ENCODE measurements around the gene ARSI. TPM values are rescaled to one million over a fixed set of nuclear protein-coding genes. Genes with fewer than 3 reads are reported as not detected.

Gene ARSI
- total RNA-seq, 5 donors from 2014 or later (not counting 1 experiment from before 2014, with no cell fraction given), result 0.09 TPM; not detected in 4

GRCh38 chr5:150266871-150267291 lies 35.8 kb downstream of the ARSI start:
- H3K27ac Mint-ChIP-seq, result no peak overlapping the region
- no peak overlapping the region for H3K4me3 ChIP-seq (ENCODE audit: control insufficient read depth in 1 of 2, extremely low read depth in 1 of 2, low read length in 1 of 2)
- no peak for ATAC-seq (replicated peaks in 1 of 4)

GRCh38 chr5:150265870-150266383 lies 36.8 kb downstream of the ARSI start:
- Histone ChIP-seq H3K4me3 (ENCODE audit: control insufficient read depth in 1 of 2, extremely low read depth in 1 of 2, low read length in 1 of 2) (no peak overlapping the region), H3K27me3 (replicated peaks in 1 of 2; ENCODE audit: control insufficient read depth in 2 of 2, extremely low read depth in 1 of 2, insufficient read depth in 2 of 2, low read length in 1 of 2) (peaks cover 0 to 14% of the 10 kb centered on the region in 2 experiments), H3K4me1 (ENCODE audit: control insufficient read depth in 1 of 2, extremely low read depth in 1 of 2, insufficient read depth in 2 of 2, low read length in 2 of 2) (no peaks in the 10 kb centered on the region), H3K9me3 (no peaks in the 10 kb centered on the region), H3K36me3 (ENCODE audit: control insufficient read depth in 2 of 2, extremely low read depth in 1 of 2, insufficient read depth in 1 of 2, low read length in 1 of 2) (no peaks in the 10 kb centered on the region), H3K27ac (ENCODE audit: low read length) (no peak overlapping the region)
- H3K4me3 Mint-ChIP-seq, result no peak overlapping the region
- POLR2A ChIA-PET, result no interaction called here
- H3K36me3 Mint-ChIP-seq, result no peaks in the 10 kb centered on the region
- peaks cover 0 to 9% of the 10 kb centered on the region in 2 donors for H3K27me3 Mint-ChIP-seq
- ATAC-seq (replicated peaks in 1 of 4), result no peak
- CTCF ChIA-PET, result no interaction called here
- H3K4me1 Mint-ChIP-seq, result no peaks in the 10 kb centered on the region
- no peak overlapping the region for H3K27ac Mint-ChIP-seq
- no peak for DNase-seq
- WGBS (ENCODE audit: insufficient coverage), result 56% methylated on average over 1 of the region's 6 CpGs
- no peaks in the 10 kb centered on the region for H3K9me3 Mint-ChIP-seq

More at GRCh38 chr5:150266871-150267291, 35.8 kb downstream of the ARSI start:
- Mint-ChIP-seq H3K4me3 (no peak overlapping the region), H3K27me3 (peaks cover 0 to 9% of the 10 kb centered on the region in 2 donors), H3K9me3 (no peaks in the 10 kb centered on the region), H3K4me1 (no peaks in the 10 kb centered on the region), H3K36me3 (no peaks in the 10 kb centered on the region)
- DNase-seq, result no peak
- no CpG with 5 or more reads among the region's 4 CpGs for WGBS (ENCODE audit: insufficient coverage)
- ChIA-PET POLR2A (interaction anchor here in 1 of 2 donors (0.6 kb wide), 1 partner anchor 139 kb away, joined by 4 read pairs; no protein-coding TSS in a partner anchor), CTCF (no interaction called here)
- Histone ChIP-seq H3K9me3 (no peaks in the 10 kb centered on the region), H3K36me3 (ENCODE audit: control insufficient read depth in 2 of 2, extremely low read depth in 1 of 2, insufficient read depth in 1 of 2, low read length in 1 of 2) (no peaks in the 10 kb centered on the region), H3K4me1 (ENCODE audit: control insufficient read depth in 1 of 2, extremely low read depth in 1 of 2, insufficient read depth in 2 of 2, low read length in 2 of 2) (no peaks in the 10 kb centered on the region), H3K27ac (ENCODE audit: low read length) (no peak overlapping the region), H3K27me3 (replicated peaks in 1 of 2; ENCODE audit: control insufficient read depth in 2 of 2, extremely low read depth in 1 of 2, insufficient read depth in 2 of 2, low read length in 1 of 2) (peaks cover 0 to 16% of the 10 kb centered on the region in 2 experiments)

GRCh38 chr5:150264667-150265603 lies 37.8 kb downstream of the ARSI start:
- Histone ChIP-seq H3K4me3 (ENCODE audit: control insufficient read depth in 1 of 2, extremely low read depth in 1 of 2, low read length in 1 of 2) (no peak overlapping the region), H3K4me1 (ENCODE audit: control insufficient read depth in 1 of 2, extremely low read depth in 1 of 2, insufficient read depth in 2 of 2, low read length in 2 of 2) (no peaks in the 10 kb centered on the region), H3K27me3 (replicated peaks in 1 of 2; ENCODE audit: control insufficient read depth in 2 of 2, extremely low read depth in 1 of 2, insufficient read depth in 2 of 2, low read length in 1 of 2) (peaks cover 0 to 14% of the 10 kb centered on the region in 2 experiments), H3K9me3 (no peaks in the 10 kb centered on the region), H3K36me3 (ENCODE audit: control insufficient read depth in 2 of 2, extremely low read depth in 1 of 2, insufficient read depth in 1 of 2, low read length in 1 of 2) (no peaks in the 10 kb centered on the region), H3K27ac (ENCODE audit: low read length) (no peak overlapping the region)
- peaks cover 0 to 8% of the 10 kb centered on the region in 2 donors for H3K27me3 Mint-ChIP-seq
- ATAC-seq (replicated peaks in 1 of 4), result no peak
- ChIA-PET POLR2A (no interaction called here), CTCF (no interaction called here)
- DNase-seq, result no peak
- 85% methylated on average over 13 of the region's 23 CpGs for WGBS (ENCODE audit: insufficient coverage)
- no peak overlapping the region for H3K27ac Mint-ChIP-seq
- no peaks in the 10 kb centered on the region for H3K4me1 Mint-ChIP-seq
- no peak overlapping the region for H3K4me3 Mint-ChIP-seq
- no peaks in the 10 kb centered on the region for H3K9me3 Mint-ChIP-seq
- H3K36me3 Mint-ChIP-seq, result no peaks in the 10 kb centered on the region

GRCh38 chr5:150263801-150264621 lies 38.7 kb downstream of the ARSI start:
- ATAC-seq (replicated peaks in 1 of 4), result no peak
- Histone ChIP-seq H3K27me3 (replicated peaks in 1 of 2; ENCODE audit: control insufficient read depth in 2 of 2, extremely low read depth in 1 of 2, insufficient read depth in 2 of 2, low read length in 1 of 2) (peaks cover 0 to 9% of the 10 kb centered on the region in 2 experiments), H3K36me3 (ENCODE audit: control insufficient read depth in 2 of 2, extremely low read depth in 1 of 2, insufficient read depth in 1 of 2, low read length in 1 of 2) (no peaks in the 10 kb centered on the region), H3K4me1 (ENCODE audit: control insufficient read depth in 1 of 2, extremely low read depth in 1 of 2, insufficient read depth in 2 of 2, low read length in 2 of 2) (no peaks in the 10 kb centered on the region), H3K4me3 (ENCODE audit: control insufficient read depth in 1 of 2, extremely low read depth in 1 of 2, low read length in 1 of 2) (no peak overlapping the region), H3K9me3 (no peaks in the 10 kb centered on the region), H3K27ac (ENCODE audit: low read length) (no peak overlapping the region)
- Mint-ChIP-seq H3K9me3 (no peaks in the 10 kb centered on the region), H3K4me3 (no peak overlapping the region), H3K4me1 (no peaks in the 10 kb centered on the region), H3K36me3 (no peaks in the 10 kb centered on the region), H3K27me3 (peaks cover 0 to 8% of the 10 kb centered on the region in 2 donors), H3K27ac (no peak overlapping the region)
- DNase-seq, result no peak
- ChIA-PET CTCF (no interaction called here), POLR2A (no interaction called here)
- WGBS (ENCODE audit: insufficient coverage), result 34% methylated on average over 4 of the region's 11 CpGs

- ATAC-seq (replicated peaks in 1 of 4), result no peak
- Mint-ChIP-seq H3K9me3 (no peaks in the 10 kb centered on the region), H3K4me3 (no peak overlapping the region), H3K27me3 (peaks cover 0 to 8% of the 10 kb centered on the region in 2 donors), H3K36me3 (no peaks in the 10 kb centered on the region), H3K4me1 (no peaks in the 10 kb centered on the region), H3K27ac (no peak overlapping the region)
- 74% methylated on average over 2 of the region's 5 CpGs for WGBS (ENCODE audit: insufficient coverage)
- Histone ChIP-seq H3K4me1 (ENCODE audit: control insufficient read depth in 1 of 2, extremely low read depth in 1 of 2, insufficient read depth in 2 of 2, low read length in 2 of 2) (no peaks in the 10 kb centered on the region), H3K9me3 (no peaks in the 10 kb centered on the region), H3K27me3 (replicated peaks in 1 of 2; ENCODE audit: control insufficient read depth in 2 of 2, extremely low read depth in 1 of 2, insufficient read depth in 2 of 2, low read length in 1 of 2) (peaks cover 0 to 9% of the 10 kb centered on the region in 2 experiments), H3K27ac (ENCODE audit: low read length) (no peak overlapping the region), H3K36me3 (ENCODE audit: control insufficient read depth in 2 of 2, extremely low read depth in 1 of 2, insufficient read depth in 1 of 2, low read length in 1 of 2) (no peaks in the 10 kb centered on the region), H3K4me3 (ENCODE audit: control insufficient read depth in 1 of 2, extremely low read depth in 1 of 2, low read length in 1 of 2) (no peak overlapping the region)
- CTCF ChIA-PET, result no interaction called here
- POLR2A ChIA-PET, result no interaction called here
- DNase-seq, result no peak
Observed at GRCh38 chr5:150263375-150263775, 39.3 kb downstream of the ARSI start.

GRCh38 chr5:150262502-150262901 lies 40.2 kb downstream of the ARSI start:
- Mint-ChIP-seq H3K36me3 (no peaks in the 10 kb centered on the region), H3K27me3 (peaks cover 0 to 8% of the 10 kb centered on the region in 2 donors), H3K4me1 (no peaks in the 10 kb centered on the region), H3K9me3 (no peaks in the 10 kb centered on the region), H3K4me3 (no peak overlapping the region), H3K27ac (no peak overlapping the region)
- WGBS (ENCODE audit: insufficient coverage), result no CpG with 5 or more reads among the region's 7 CpGs
- Histone ChIP-seq H3K4me1 (ENCODE audit: control insufficient read depth in 1 of 2, extremely low read depth in 1 of 2, insufficient read depth in 2 of 2, low read length in 2 of 2) (no peaks in the 10 kb centered on the region), H3K27ac (ENCODE audit: low read length) (no peak overlapping the region), H3K4me3 (ENCODE audit: control insufficient read depth in 1 of 2, extremely low read depth in 1 of 2, low read length in 1 of 2) (no peak overlapping the region), H3K36me3 (ENCODE audit: control insufficient read depth in 2 of 2, extremely low read depth in 1 of 2, insufficient read depth in 1 of 2, low read length in 1 of 2) (no peaks in the 10 kb centered on the region), H3K27me3 (replicated peaks in 1 of 2; ENCODE audit: control insufficient read depth in 2 of 2, extremely low read depth in 1 of 2, insufficient read depth in 2 of 2, low read length in 1 of 2) (peaks cover 0 to 9% of the 10 kb centered on the region in 2 experiments), H3K9me3 (no peaks in the 10 kb centered on the region)
- no peak for DNase-seq
- ChIA-PET CTCF (no interaction called here), POLR2A (no interaction called here)
- no peak for ATAC-seq (replicated peaks in 1 of 4)
